ENCODE data around the gene TLR5.

DNA sequence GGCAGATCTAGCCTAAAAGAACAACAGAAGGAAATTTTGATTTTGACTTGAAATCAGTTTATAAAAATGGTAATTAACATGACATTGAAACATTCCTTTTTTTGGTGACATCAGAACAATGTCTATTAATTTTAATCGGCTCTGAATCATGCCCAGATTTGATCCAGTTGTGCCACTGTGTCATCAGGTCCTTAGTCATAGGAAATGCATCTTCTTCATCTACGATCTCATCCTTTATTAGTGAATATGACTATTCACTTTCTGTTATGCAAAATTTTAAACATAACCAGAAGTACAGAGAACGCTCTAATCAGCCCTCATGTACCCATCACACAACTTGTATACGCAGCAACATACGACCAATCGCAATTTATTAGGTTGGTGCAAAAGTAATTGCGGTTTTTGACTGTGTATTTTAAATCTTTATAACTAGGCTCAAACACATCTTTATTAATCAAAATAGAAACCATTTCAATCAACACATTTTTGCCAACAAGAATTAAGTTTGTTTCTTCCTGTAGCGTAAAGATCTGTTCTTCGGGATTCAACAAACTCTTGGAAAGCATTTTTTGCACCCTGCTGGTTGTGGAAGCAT lies 40.3 kb upstream of the TLR5 start:
- TF ChIP-seq, protein P1, sequence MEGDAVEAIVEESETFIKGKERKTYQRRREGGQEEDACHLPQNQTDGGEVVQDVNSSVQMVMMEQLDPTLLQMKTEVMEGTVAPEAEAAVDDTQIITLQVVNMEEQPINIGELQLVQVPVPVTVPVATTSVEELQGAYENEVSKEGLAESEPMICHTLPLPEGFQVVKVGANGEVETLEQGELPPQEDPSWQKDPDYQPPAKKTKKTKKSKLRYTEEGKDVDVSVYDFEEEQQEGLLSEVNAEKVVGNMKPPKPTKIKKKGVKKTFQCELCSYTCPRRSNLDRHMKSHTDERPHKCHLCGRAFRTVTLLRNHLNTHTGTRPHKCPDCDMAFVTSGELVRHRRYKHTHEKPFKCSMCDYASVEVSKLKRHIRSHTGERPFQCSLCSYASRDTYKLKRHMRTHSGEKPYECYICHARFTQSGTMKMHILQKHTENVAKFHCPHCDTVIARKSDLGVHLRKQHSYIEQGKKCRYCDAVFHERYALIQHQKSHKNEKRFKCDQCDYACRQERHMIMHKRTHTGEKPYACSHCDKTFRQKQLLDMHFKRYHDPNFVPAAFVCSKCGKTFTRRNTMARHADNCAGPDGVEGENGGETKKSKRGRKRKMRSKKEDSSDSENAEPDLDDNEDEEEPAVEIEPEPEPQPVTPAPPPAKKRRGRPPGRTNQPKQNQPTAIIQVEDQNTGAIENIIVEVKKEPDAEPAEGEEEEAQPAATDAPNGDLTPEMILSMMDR (IDR thresholded peaks at IDR 0.05): no peak
- TF ChIP-seq, protein P2, sequence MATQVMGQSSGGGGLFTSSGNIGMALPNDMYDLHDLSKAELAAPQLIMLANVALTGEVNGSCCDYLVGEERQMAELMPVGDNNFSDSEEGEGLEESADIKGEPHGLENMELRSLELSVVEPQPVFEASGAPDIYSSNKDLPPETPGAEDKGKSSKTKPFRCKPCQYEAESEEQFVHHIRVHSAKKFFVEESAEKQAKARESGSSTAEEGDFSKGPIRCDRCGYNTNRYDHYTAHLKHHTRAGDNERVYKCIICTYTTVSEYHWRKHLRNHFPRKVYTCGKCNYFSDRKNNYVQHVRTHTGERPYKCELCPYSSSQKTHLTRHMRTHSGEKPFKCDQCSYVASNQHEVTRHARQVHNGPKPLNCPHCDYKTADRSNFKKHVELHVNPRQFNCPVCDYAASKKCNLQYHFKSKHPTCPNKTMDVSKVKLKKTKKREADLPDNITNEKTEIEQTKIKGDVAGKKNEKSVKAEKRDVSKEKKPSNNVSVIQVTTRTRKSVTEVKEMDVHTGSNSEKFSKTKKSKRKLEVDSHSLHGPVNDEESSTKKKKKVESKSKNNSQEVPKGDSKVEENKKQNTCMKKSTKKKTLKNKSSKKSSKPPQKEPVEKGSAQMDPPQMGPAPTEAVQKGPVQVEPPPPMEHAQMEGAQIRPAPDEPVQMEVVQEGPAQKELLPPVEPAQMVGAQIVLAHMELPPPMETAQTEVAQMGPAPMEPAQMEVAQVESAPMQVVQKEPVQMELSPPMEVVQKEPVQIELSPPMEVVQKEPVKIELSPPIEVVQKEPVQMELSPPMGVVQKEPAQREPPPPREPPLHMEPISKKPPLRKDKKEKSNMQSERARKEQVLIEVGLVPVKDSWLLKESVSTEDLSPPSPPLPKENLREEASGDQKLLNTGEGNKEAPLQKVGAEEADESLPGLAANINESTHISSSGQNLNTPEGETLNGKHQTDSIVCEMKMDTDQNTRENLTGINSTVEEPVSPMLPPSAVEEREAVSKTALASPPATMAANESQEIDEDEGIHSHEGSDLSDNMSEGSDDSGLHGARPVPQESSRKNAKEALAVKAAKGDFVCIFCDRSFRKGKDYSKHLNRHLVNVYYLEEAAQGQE (IDR thresholded peaks at IDR 0.05; ENCODE audit: insufficient read depth in 1 of 2, low read depth in 2 of 2, low read length in 1 of 2): no peak
- TF ChIP-seq SIN3A (IDR thresholded peaks at IDR 0.05; ENCODE audit: borderline replicate concordance, insufficient read depth, low read depth, low read length): no peak

Measured in Panc1 (cell line).